PC-3 (cell line): ENCODE data around the gene ICAM1.

ENCODE experiments used
- EZH2phosphoT487 ChIP-seq: fragments of 300-600 bp; sonication (generic); IDR thresholded peaks from 2 replicates; pipeline ENCODE4 v1.6.1; 2018; ENCODE audit warnings: mild to moderate bottlenecking, antibody characterized with exemption, low read length, borderline replicate concordance
- TF ChIP-seq, protein P1 (sequence below): fragments of 300-600 bp; sonication (generic); conservative IDR thresholded peaks from 2 replicates; pipeline ENCODE4 v1.5.1; 2017; ENCODE audit warnings: antibody characterized with exemption, low read depth, mild to moderate bottlenecking, low read length

DNA sequence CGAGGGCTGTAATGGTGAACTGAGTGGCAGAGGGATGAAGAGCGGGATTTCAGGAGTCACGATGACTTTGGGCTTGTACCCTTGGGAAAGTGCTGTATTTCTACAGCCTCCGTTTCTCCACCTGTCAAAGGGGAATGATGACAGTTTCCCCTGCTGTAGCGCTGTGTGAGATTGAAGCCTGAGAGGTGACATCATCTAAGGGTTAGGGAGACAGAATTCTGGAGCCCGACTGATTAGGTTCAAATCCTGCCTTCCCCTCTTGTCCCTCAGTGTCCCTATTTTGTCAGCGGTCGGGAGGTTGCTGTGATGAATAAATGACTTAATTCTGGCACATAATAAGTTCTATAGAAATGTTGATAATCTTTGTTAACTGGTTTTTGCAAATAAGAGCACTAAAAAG is 18.2 kb upstream of the ICAM1 start:
- TF ChIP-seq EZH2phosphoT487 = no peak
- TF ChIP-seq, protein P1, sequence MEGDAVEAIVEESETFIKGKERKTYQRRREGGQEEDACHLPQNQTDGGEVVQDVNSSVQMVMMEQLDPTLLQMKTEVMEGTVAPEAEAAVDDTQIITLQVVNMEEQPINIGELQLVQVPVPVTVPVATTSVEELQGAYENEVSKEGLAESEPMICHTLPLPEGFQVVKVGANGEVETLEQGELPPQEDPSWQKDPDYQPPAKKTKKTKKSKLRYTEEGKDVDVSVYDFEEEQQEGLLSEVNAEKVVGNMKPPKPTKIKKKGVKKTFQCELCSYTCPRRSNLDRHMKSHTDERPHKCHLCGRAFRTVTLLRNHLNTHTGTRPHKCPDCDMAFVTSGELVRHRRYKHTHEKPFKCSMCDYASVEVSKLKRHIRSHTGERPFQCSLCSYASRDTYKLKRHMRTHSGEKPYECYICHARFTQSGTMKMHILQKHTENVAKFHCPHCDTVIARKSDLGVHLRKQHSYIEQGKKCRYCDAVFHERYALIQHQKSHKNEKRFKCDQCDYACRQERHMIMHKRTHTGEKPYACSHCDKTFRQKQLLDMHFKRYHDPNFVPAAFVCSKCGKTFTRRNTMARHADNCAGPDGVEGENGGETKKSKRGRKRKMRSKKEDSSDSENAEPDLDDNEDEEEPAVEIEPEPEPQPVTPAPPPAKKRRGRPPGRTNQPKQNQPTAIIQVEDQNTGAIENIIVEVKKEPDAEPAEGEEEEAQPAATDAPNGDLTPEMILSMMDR = no peak
